NCI-H526 treated with DMSO at 0.1 percent for 48 hours (cell line): ENCODE data around the gene PAPPA2.

ENCODE experiments used
- DNase-seq: peaks from one replicate; lab custom pipeline; 2025; lab: John Stamatoyannopoulos, UW

The PAPPA2 gene

GRCh38 chr1:176854758-176855745 is 392.1 kb downstream of the PAPPA2 start:
- DNase-seq = peak; percentile 85

- DNase-seq = no peak
Measured at GRCh38 chr1:176857632-176858031, 394.7 kb downstream of the PAPPA2 start.

- DNase-seq = no peak
Measured at GRCh38 chr1:176858433-176858916, 395.5 kb downstream of the PAPPA2 start.

- DNase-seq = no peak
Measured at GRCh38 chr1:176863613-176864012, 400.6 kb downstream of the PAPPA2 start.

GRCh38 chr1:176864211-176864610 is 401.2 kb downstream of the PAPPA2 start:
- DNase-seq = no peak

- no peak for DNase-seq
Measured at GRCh38 chr1:176866011-176866714, 403.2 kb downstream of the PAPPA2 start.

GRCh38 chr1:176869577-176869976 is 406.6 kb downstream of the PAPPA2 start:
- DNase-seq = no peak

GRCh38 chr1:176876966-176877515 is 414.1 kb downstream of the PAPPA2 start:
- peak; percentile 79 for DNase-seq

- no peak for DNase-seq
Measured at GRCh38 chr1:176877557-176877956, 414.6 kb downstream of the PAPPA2 start.

GRCh38 chr1:176878750-176879536 is 416.0 kb downstream of the PAPPA2 start:
- no peak for DNase-seq

GRCh38 chr1:176879784-176880620 is 417.0 kb downstream of the PAPPA2 start:
- no peak for DNase-seq

- peak; percentile 86 for DNase-seq
Measured at GRCh38 chr1:176880955-176881595, 418.1 kb downstream of the PAPPA2 start.

- no peak for DNase-seq
Measured at GRCh38 chr1:176884286-176884685, 421.3 kb downstream of the PAPPA2 start.

- DNase-seq = no peak
Measured at GRCh38 chr1:176884911-176885310, 421.9 kb downstream of the PAPPA2 start.

GRCh38 chr1:176885341-176885740 is 422.4 kb downstream of the PAPPA2 start:
- DNase-seq = no peak

GRCh38 chr1:176885751-176886150 is 422.8 kb downstream of the PAPPA2 start:
- no peak for DNase-seq

GRCh38 chr1:176888471-176889032 is 425.6 kb downstream of the PAPPA2 start:
- DNase-seq = no peak

- no peak for DNase-seq
Measured at GRCh38 chr1:176893625-176894352, 430.8 kb downstream of the PAPPA2 start.

GRCh38 chr1:176894450-176894849 is 431.5 kb downstream of the PAPPA2 start:
- no peak for DNase-seq
